ENCODE data around the gene SOX6. TPM values are rescaled to one million over a fixed set of nuclear protein-coding genes. Genes with fewer than 3 reads are reported as not detected.

The SOX6 gene
- polyA plus RNA-seq, 1 donor (not counting 4 experiments of a cell fraction or from before 2014, with no cell fraction given), result 6.0 TPM

DNA sequence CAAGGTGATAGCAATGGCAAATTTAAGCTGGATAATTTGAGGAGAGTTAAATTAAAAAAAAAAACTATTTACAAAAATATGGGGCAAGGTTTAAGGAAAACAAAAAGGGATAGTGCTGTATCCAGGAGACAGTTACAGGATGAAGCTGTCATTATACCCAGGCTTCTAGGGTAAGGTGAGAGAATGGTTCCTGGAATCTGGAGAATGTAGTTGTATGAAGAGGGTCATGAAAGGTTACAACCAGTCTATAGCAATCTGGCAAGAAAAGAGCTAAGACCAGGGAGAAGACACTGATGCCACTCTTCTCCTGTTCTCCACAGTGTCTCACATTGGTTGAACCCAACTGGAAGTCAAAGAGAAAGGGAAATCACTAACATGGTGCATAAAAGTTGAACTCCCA is 144.9 kb downstream of the SOX6 start:
- no peaks in the 10 kb centered on the region for H3K4me1 ChIP-seq (ENCODE audit: control insufficient read depth, extremely low read depth, insufficient read depth, low read length)
- H3K27ac ChIP-seq (ENCODE audit: control insufficient read depth, insufficient read depth, low read length), result no peak overlapping the region
- no peaks in the 10 kb centered on the region for H3K9me1 ChIP-seq (ENCODE audit: control insufficient read depth, extremely low read depth, insufficient read depth, low read length)
- FAIRE-seq (no peak), DNase-seq (ENCODE audit: low read depth, low spot score) (no peak)
- TF ChIP-seq EZH2 (IDR thresholded peaks at IDR 0.05; ENCODE audit: low read length), result no peak
- TF ChIP-seq, protein P1, sequence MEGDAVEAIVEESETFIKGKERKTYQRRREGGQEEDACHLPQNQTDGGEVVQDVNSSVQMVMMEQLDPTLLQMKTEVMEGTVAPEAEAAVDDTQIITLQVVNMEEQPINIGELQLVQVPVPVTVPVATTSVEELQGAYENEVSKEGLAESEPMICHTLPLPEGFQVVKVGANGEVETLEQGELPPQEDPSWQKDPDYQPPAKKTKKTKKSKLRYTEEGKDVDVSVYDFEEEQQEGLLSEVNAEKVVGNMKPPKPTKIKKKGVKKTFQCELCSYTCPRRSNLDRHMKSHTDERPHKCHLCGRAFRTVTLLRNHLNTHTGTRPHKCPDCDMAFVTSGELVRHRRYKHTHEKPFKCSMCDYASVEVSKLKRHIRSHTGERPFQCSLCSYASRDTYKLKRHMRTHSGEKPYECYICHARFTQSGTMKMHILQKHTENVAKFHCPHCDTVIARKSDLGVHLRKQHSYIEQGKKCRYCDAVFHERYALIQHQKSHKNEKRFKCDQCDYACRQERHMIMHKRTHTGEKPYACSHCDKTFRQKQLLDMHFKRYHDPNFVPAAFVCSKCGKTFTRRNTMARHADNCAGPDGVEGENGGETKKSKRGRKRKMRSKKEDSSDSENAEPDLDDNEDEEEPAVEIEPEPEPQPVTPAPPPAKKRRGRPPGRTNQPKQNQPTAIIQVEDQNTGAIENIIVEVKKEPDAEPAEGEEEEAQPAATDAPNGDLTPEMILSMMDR (optimal IDR thresholded peaks at IDR 0.05 in 1 of 3, IDR thresholded peaks at IDR 0.05 in 1 of 3, conservative IDR thresholded peaks at IDR 0.05 in 1 of 3; ENCODE audit: extremely low read depth in 1 of 3, insufficient read depth in 2 of 3, low read length in 3 of 3), result no peak
- H3K9ac ChIP-seq (ENCODE audit: control insufficient read depth, extremely low read depth, insufficient read depth, low read length), result no peak overlapping the region
- no peak overlapping the region for H3K4me2 ChIP-seq (ENCODE audit: control insufficient read depth, extremely low read depth, insufficient read depth, low read depth, low read length)
- dilution Hi-C loops (cut with MboI; ENCODE audit: extremely low pct_ligation_motif_present, low sequenced_read_pairs), result no loop called here
- no peaks in the 10 kb centered on the region for H3K27me3 ChIP-seq (ENCODE audit: control insufficient read depth, extremely low read depth, insufficient read depth, low read length)
- H3K79me2 ChIP-seq (ENCODE audit: control insufficient read depth, insufficient read depth, low read length), result no peaks in the 10 kb centered on the region
- no peak overlapping the region for H3K4me3 ChIP-seq (ENCODE audit: control insufficient read depth in 2 of 3, extremely low read depth in 1 of 3, insufficient read depth in 2 of 3, low read depth in 1 of 3, low read length in 3 of 3)
- no peaks in the 10 kb centered on the region for H4K20me1 ChIP-seq (ENCODE audit: control insufficient read depth, extremely low read depth, insufficient read depth, low read length)
- H2AFZ ChIP-seq (ENCODE audit: control insufficient read depth, low read length), result no peak overlapping the region
- no peaks in the 10 kb centered on the region for H3K9me3 ChIP-seq (ENCODE audit: control insufficient read depth, low read depth, low read length)
- H3K36me3 ChIP-seq (ENCODE audit: control insufficient read depth in 2 of 2, extremely low read depth in 1 of 2, insufficient read depth in 2 of 2, low read length in 2 of 2), result no peaks in the 10 kb centered on the region

DNA sequence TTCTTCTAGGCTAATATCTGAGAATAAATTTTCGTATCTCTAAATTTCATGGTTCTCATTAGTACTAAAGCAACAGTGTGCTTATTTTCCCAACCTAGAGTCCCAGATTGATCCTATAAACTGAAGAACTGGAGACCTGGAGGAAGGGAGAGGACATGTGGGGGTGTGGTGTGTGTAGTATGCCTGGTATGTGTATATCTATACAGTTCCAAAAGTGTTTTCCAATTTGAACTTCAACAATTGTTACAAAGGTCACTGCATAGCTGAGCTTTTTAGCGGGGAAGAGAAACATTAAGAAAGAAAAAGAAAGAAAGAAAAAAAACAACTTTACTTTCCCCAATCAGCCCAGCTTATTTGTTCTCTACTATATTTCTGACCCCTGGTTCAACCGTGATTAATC is 152.1 kb downstream of the SOX6 start:
- Histone ChIP-seq H2AFZ (ENCODE audit: control insufficient read depth, low read length) (no peak overlapping the region), H3K9me3 (ENCODE audit: control insufficient read depth, low read depth, low read length) (no peaks in the 10 kb centered on the region), H3K4me1 (ENCODE audit: control insufficient read depth, extremely low read depth, insufficient read depth, low read length) (no peaks in the 10 kb centered on the region), H3K4me3 (ENCODE audit: control insufficient read depth in 2 of 3, extremely low read depth in 1 of 3, insufficient read depth in 2 of 3, low read depth in 1 of 3, low read length in 3 of 3) (no peak overlapping the region), H3K27ac (ENCODE audit: control insufficient read depth, insufficient read depth, low read length) (no peak overlapping the region), H3K27me3 (ENCODE audit: control insufficient read depth, extremely low read depth, insufficient read depth, low read length) (no peaks in the 10 kb centered on the region), H3K9me1 (ENCODE audit: control insufficient read depth, extremely low read depth, insufficient read depth, low read length) (no peaks in the 10 kb centered on the region), H4K20me1 (ENCODE audit: control insufficient read depth, extremely low read depth, insufficient read depth, low read length) (no peaks in the 10 kb centered on the region), H3K9ac (ENCODE audit: control insufficient read depth, extremely low read depth, insufficient read depth, low read length) (no peak overlapping the region), H3K36me3 (ENCODE audit: control insufficient read depth in 2 of 2, extremely low read depth in 1 of 2, insufficient read depth in 2 of 2, low read length in 2 of 2) (no peaks in the 10 kb centered on the region), H3K4me2 (ENCODE audit: control insufficient read depth, extremely low read depth, insufficient read depth, low read depth, low read length) (no peak overlapping the region), H3K79me2 (ENCODE audit: control insufficient read depth, insufficient read depth, low read length) (no peaks in the 10 kb centered on the region)
- TF ChIP-seq, protein P1 (optimal IDR thresholded peaks at IDR 0.05 in 1 of 3, IDR thresholded peaks at IDR 0.05 in 1 of 3, conservative IDR thresholded peaks at IDR 0.05 in 1 of 3; ENCODE audit: extremely low read depth in 1 of 3, insufficient read depth in 2 of 3, low read length in 3 of 3), result no peak
- no peak for TF ChIP-seq EZH2 (IDR thresholded peaks at IDR 0.05; ENCODE audit: low read length)
- dilution Hi-C loops (cut with MboI; ENCODE audit: extremely low pct_ligation_motif_present, low sequenced_read_pairs), result no loop called here
- FAIRE-seq (no peak), DNase-seq (ENCODE audit: low read depth, low spot score) (no peak)

All from keratinocyte (primary cell).